CD14-positive monocyte (primary cell): ENCODE measurements around the gene HOXD8. TPM values are rescaled to one million over a fixed set of nuclear protein-coding genes. Genes with fewer than 3 reads are reported as not detected.

Source experiments
- DNase-seq, 3 donors: peaks; one replicate each; pipeline ENCODE4 v3.0.0-alpha.2; 2011 to 2022
- H2AFZ ChIP-seq: 2 replicates; pipeline ENCODE4 v1.6.0; 2012; ENCODE audit warnings: mild to moderate bottlenecking, low read depth, low read length, inconsistent platforms; ENCODE audit not compliant: insufficient read depth, poor library complexity, severe bottlenecking
- H3K27ac ChIP-seq, 2 donors: 1 replicate in 1 of 2; 2 replicates in 1 of 2; pipeline ENCODE4 v1.5.1; 2012 to 2013; ENCODE audit warnings: low read length in 2 of 2, control low read depth in 1 of 2, inconsistent platforms in 1 of 2, low read depth in 1 of 2, mild to moderate bottlenecking in 1 of 2
- H3K27me3 ChIP-seq, 2 donors: one replicate each; pipeline versions ENCODE4 v1.6.0 to v1.6.1; 2011 to 2013; ENCODE audit warnings: low read length in 2 of 2; ENCODE audit not compliant: control insufficient read depth in 2 of 2, insufficient read depth in 2 of 2
- H3K36me3 ChIP-seq, 2 donors: replicated peaks in 1 of 2; 1 replicate in 1 of 2; 2 replicates in 1 of 2; pipeline versions ENCODE4 v1.5.1 to v1.6.1; 2012 to 2013; ENCODE audit warnings: low read length in 2 of 2, control low read depth in 1 of 2, inconsistent platforms in 1 of 2, mild to moderate bottlenecking in 1 of 2; ENCODE audit not compliant: insufficient read depth in 2 of 2, control insufficient read depth in 1 of 2
- H3K4me1 ChIP-seq, 2 donors: 1 replicate in 1 of 2; 2 replicates in 1 of 2; pipeline versions ENCODE4 v1.5.1 to v1.6.1; 2012 to 2013; ENCODE audit warnings: low read length in 2 of 2, control low read depth in 1 of 2, inconsistent platforms in 1 of 2, mild to moderate bottlenecking in 1 of 2, moderate library complexity in 1 of 2; ENCODE audit not compliant: insufficient read depth in 2 of 2, control insufficient read depth in 1 of 2
- H3K4me2 ChIP-seq: replicated peaks from 2 replicates; pipeline ENCODE3; 2012; ENCODE audit warnings: low read length, moderate library complexity, mild to moderate bottlenecking; ENCODE audit not compliant: poor library complexity, severe bottlenecking; ENCODE audit errors: extremely low read depth
- H3K4me3 ChIP-seq, 3 experiments: fragments of 200-600 bp in 1 of 3; sonication (generic) in 1 of 3; replicated peaks in 1 of 3; 1 replicate in 2 of 3; 2 replicates in 1 of 3; pipeline ENCODE4 v1.5.1; 2011 to 2013; ENCODE audit warnings: low read length in 3 of 3, mild to moderate bottlenecking in 3 of 3, control low read depth in 2 of 3, low read depth in 2 of 3, inconsistent platforms in 1 of 3, moderate library complexity in 1 of 3
- H3K79me2 ChIP-seq: 2 replicates; pipeline ENCODE4 v1.6.0; 2012; ENCODE audit warnings: mild to moderate bottlenecking, control low read depth, inconsistent platforms, low read length, moderate library complexity; ENCODE audit not compliant: insufficient read depth
- H3K9ac ChIP-seq: 2 replicates; pipeline ENCODE4 v1.6.0; 2017; ENCODE audit warnings: low read length, mild to moderate bottlenecking; ENCODE audit not compliant: insufficient read depth, poor library complexity, severe bottlenecking
- H3K9me3 ChIP-seq, 2 donors: replicated peaks in 1 of 2; 1 replicate in 1 of 2; 2 replicates in 1 of 2; pipeline versions ENCODE4 v1.5.1 to v1.6.1; 2012 to 2013; ENCODE audit warnings: low read length in 2 of 2, control low read depth in 1 of 2; ENCODE audit not compliant: control insufficient read depth in 1 of 2, insufficient read depth in 1 of 2
- H4K20me1 ChIP-seq: 2 replicates; pipeline ENCODE4 v1.6.0; 2012; ENCODE audit warnings: mild to moderate bottlenecking, low read length, control low read depth, moderate library complexity; ENCODE audit not compliant: insufficient read depth
- H3K27ac Mint-ChIP-seq, 7 donors: one replicate each; pipeline ENCODE4 v1.8.0; 2020; ENCODE audit warnings: mild to moderate bottlenecking in 7 of 7, mixed read lengths in 7 of 7, moderate library complexity in 6 of 7, inconsistent platforms in 2 of 7
- H3K27me3 Mint-ChIP-seq, 3 donors: one replicate each; pipeline ENCODE4 v1.8.0; 2021 to 2022; ENCODE audit warnings: low read depth in 3 of 3, mild to moderate bottlenecking in 3 of 3, mixed read lengths in 3 of 3, moderate library complexity in 3 of 3, inconsistent platforms in 1 of 3
- H3K36me3 Mint-ChIP-seq, 2 donors: one replicate each; pipeline ENCODE4 v1.8.0; 2020; ENCODE audit warnings: mixed read lengths in 2 of 2, inconsistent platforms in 1 of 2, mild to moderate bottlenecking in 1 of 2
- H3K4me1 Mint-ChIP-seq: one replicate; pipeline ENCODE4 v1.8.0; 2020; ENCODE audit warnings: mild to moderate bottlenecking, mixed read lengths
- H3K4me3 Mint-ChIP-seq, 2 donors: one replicate each; pipeline ENCODE4 v1.8.0; 2020; ENCODE audit warnings: mild to moderate bottlenecking in 2 of 2, mixed read lengths in 2 of 2, moderate library complexity in 1 of 2
- H3K9me3 Mint-ChIP-seq, 7 donors: one replicate each; pipeline ENCODE4 v1.8.0; 2020 to 2022; ENCODE audit warnings: mixed read lengths in 7 of 7, mild to moderate bottlenecking in 6 of 7, moderate library complexity in 6 of 7, inconsistent platforms in 2 of 7
- CTCF ChIP-seq: fragments of 200-600 bp; IDR thresholded peaks from one replicate; pipeline ENCODE4 v1.8.0; 2022; ENCODE audit warnings: antibody characterized with exemption, mild to moderate bottlenecking
- WGBS: methylation state at CpG from one replicate; pipeline ENCODE4 v1.1.5; 2013; ENCODE audit warnings: missing lambda C conversion rate; ENCODE audit not compliant: insufficient coverage; 5-methylcytosine and 5-hydroxymethylcytosine counted together
- intact Hi-C, 2 donors: fragments of 100-400 bp; cut with micrococcal nuclease; formaldehyde crosslinking; loops; one replicate each; pipeline versions ENCODE4 v1.15.0 to v1.15.1; 2023
- polyA plus RNA-seq, 3 donors: library from polyadenylated mRNA; depleted of rRNA in 1 of 3; unstranded in 2 of 3; stranded (reverse) in 1 of 3; fragments of 300-500 nt in 2 of 3; fragments of >200 nt in 1 of 3; fragmentation: Illumina TruSeq in 2 of 3; gene quantifications; 1 replicate in 2 of 3; 2 replicates in 1 of 3; pipeline ENCODE4 v1.2.3, GENCODE V29; 2012 to 2021

HOXD8 gene
- polyA plus RNA-seq, 3 donors = not detected

- Histone ChIP-seq H3K36me3 (no peaks in the 10 kb centered on the region), H4K20me1 (no peaks in the 10 kb centered on the region), H3K9me3 (peaks cover 0 to 78% of the 10 kb centered on the region in 2 donors), H3K27me3 (peaks cover 89 to 94% of the 10 kb centered on the region in 2 donors), H3K9ac (peak overlapping the region; percentile 21), H2AFZ (peak overlapping the region; percentile 72), H3K4me2 (peak overlapping the region; percentile 75), H3K4me1 (peaks cover 18 to 28% of the 10 kb centered on the region in 2 donors), H3K27ac (no peak overlapping the region), H3K79me2 (no peaks in the 10 kb centered on the region), H3K4me3 (peak overlapping the region; percentile 15 to 73 (median 21))
- Mint-ChIP-seq H3K9me3 (peaks cover 0 to 40% (median 19%) of the 10 kb centered on the region in 7 donors), H3K27me3 (peaks cover 90 to 97% (median 94%) of the 10 kb centered on the region in 3 donors), H3K36me3 (peaks cover 0 to 4% of the 10 kb centered on the region in 2 donors), H3K4me3 (peak overlapping the region; percentile 75 to 97), H3K4me1 (peaks cover 28% of the 10 kb centered on the region), H3K27ac (no peak overlapping the region)
- WGBS = under 1% methylated on average over 35 of the region's 45 CpGs
- DNase-seq = peak; percentile 36 to 62 (median 40)
- peak; percentile 83 for TF ChIP-seq CTCF
- intact Hi-C loops = loop anchor here (5.0 to 10.0 kb wide), 4 partner anchors 412 to 1762 kb away; partner anchors contain the start of gene SP9 (in 1 of the 2)
Measured at GRCh38 chr2:176096986-176097819, 32.3 kb upstream of the HOXD8 start.

- Histone ChIP-seq H3K9ac (no peak overlapping the region), H4K20me1 (no peaks in the 10 kb centered on the region), H2AFZ (peak overlapping the region; percentile 72), H3K4me1 (peaks cover 18 to 22% of the 10 kb centered on the region in 2 donors), H3K36me3 (no peaks in the 10 kb centered on the region), H3K4me3 (peak overlapping the region in 1 of 3 experiments; percentile 73), H3K27me3 (peaks cover 93 to 100% of the 10 kb centered on the region in 2 donors), H3K27ac (no peak overlapping the region), H3K79me2 (no peaks in the 10 kb centered on the region), H3K9me3 (peaks cover 0 to 85% of the 10 kb centered on the region in 2 donors), H3K4me2 (peak overlapping the region; percentile 75)
- H3K27me3 Mint-ChIP-seq = peaks cover 97 to 99% (median 98%) of the 10 kb centered on the region in 3 donors
- no peak overlapping the region for H3K27ac Mint-ChIP-seq
- intact Hi-C loops = loop anchor here (5.0 to 10.0 kb wide), 4 partner anchors 413 to 1763 kb away; partner anchors contain the start of gene SP9 (in 1 of the 2)
- peaks cover 0 to 4% of the 10 kb centered on the region in 2 donors for H3K36me3 Mint-ChIP-seq
- peak overlapping the region; percentile 75 to 97 for H3K4me3 Mint-ChIP-seq
- no peak for DNase-seq
- peaks cover 28% of the 10 kb centered on the region for H3K4me1 Mint-ChIP-seq
- H3K9me3 Mint-ChIP-seq = peaks cover 0 to 40% (median 18%) of the 10 kb centered on the region in 7 donors
- TF ChIP-seq CTCF = no peak
- 3% methylated on average over 10 of the region's 18 CpGs for WGBS
Measured at GRCh38 chr2:176097820-176098365, 31.6 kb upstream of the HOXD8 start.
